ENCODE results near the gene PLA2G3.

GRCh38 chr22:31124290-31124689 is 16.0 kb downstream of the PLA2G3 start:
- TF ChIP-seq CTCF (IDR thresholded peaks at IDR 0.05) (no peak), POLR2A (IDR thresholded peaks at IDR 0.05) (no peak), EP300 (IDR thresholded peaks at IDR 0.05) (no peak)

All from ovary (tissue), 3 donors.